HG03039 (cell line): ENCODE measurements around the gene EIPR1.

Experiments used
- ATAC-seq: cut with Tn5 transposase; IDR thresholded peaks from one replicate; pipeline ENCODE4 v1.9.1; 2021; ENCODE audit warnings: mild to moderate bottlenecking, moderate library complexity; ENCODE audit not compliant: unreplicated experiment

Gene EIPR1

GRCh38 chr2:3223080-3223923 lies 154.3 kb downstream of the EIPR1 start:
- ATAC-seq, result peak; percentile 94

GRCh38 chr2:3222636-3223035 lies 155.0 kb downstream of the EIPR1 start:
- ATAC-seq, result peak; percentile 37

- no peak for ATAC-seq
Observed at GRCh38 chr2:3219536-3219935, 158.1 kb downstream of the EIPR1 start.

- ATAC-seq, result no peak
Observed at GRCh38 chr2:3217646-3218045, 160.0 kb downstream of the EIPR1 start.

- ATAC-seq, result no peak
Observed at GRCh38 chr2:3216841-3217495, 160.7 kb downstream of the EIPR1 start.

- no peak for ATAC-seq
Observed at GRCh38 chr2:3214806-3215404, 162.7 kb downstream of the EIPR1 start.

- no peak for ATAC-seq
Observed at GRCh38 chr2:3214065-3214464, 163.6 kb downstream of the EIPR1 start.

- no peak for ATAC-seq
Observed at GRCh38 chr2:3212984-3213383, 164.6 kb downstream of the EIPR1 start.

GRCh38 chr2:3212061-3212362 lies 165.6 kb downstream of the EIPR1 start:
- ATAC-seq, result no peak

GRCh38 chr2:3211256-3212060 lies 166.2 kb downstream of the EIPR1 start:
- ATAC-seq, result no peak

GRCh38 chr2:3210257-3210656 lies 167.4 kb downstream of the EIPR1 start:
- ATAC-seq, result no peak

GRCh38 chr2:3209258-3209657 lies 168.4 kb downstream of the EIPR1 start:
- no peak for ATAC-seq

- ATAC-seq, result no peak
Observed at GRCh38 chr2:3208591-3208990, 169.0 kb downstream of the EIPR1 start.

GRCh38 chr2:3208179-3208578 lies 169.4 kb downstream of the EIPR1 start:
- no peak for ATAC-seq

GRCh38 chr2:3207091-3207491 lies 170.5 kb downstream of the EIPR1 start:
- no peak for ATAC-seq

GRCh38 chr2:3205845-3206244 lies 171.8 kb downstream of the EIPR1 start:
- ATAC-seq, result no peak

GRCh38 chr2:3204031-3204821 lies 173.4 kb downstream of the EIPR1 start:
- no peak for ATAC-seq

- ATAC-seq, result no peak
Observed at GRCh38 chr2:3203497-3204019, 174.1 kb downstream of the EIPR1 start.

- ATAC-seq, result no peak
Observed at GRCh38 chr2:3202926-3203325, 174.7 kb downstream of the EIPR1 start.

GRCh38 chr2:3201281-3201680 lies 176.3 kb downstream of the EIPR1 start:
- ATAC-seq, result no peak
